Transverse colon (tissue), 4 donors: ENCODE measurements around the gene ARHGAP30.

Source experiments
- CTCF ChIP-seq, 5 experiments: fragments of 200-600 bp in 3 of 5; fragments of 450-650 bp in 2 of 5; sonication (generic) in 3 of 5; IDR thresholded peaks; 1 replicate in 2 of 5; 2 replicates in 3 of 5; pipeline ENCODE4 v1.5.1; 2016 to 2017; ENCODE audit warnings: antibody characterized with exemption in 5 of 5, inconsistent platforms in 3 of 5, mild to moderate bottlenecking in 2 of 5, moderate library complexity in 1 of 5
- EP300 ChIP-seq: sonication (generic); formaldehyde crosslinking; IDR thresholded peaks from one replicate; pipeline ENCODE4 v1.6.1; 2017; ENCODE audit warnings: antibody characterized with exemption, low read depth
- POLR2A ChIP-seq: fragments of 450-650 bp; IDR thresholded peaks from one replicate; pipeline ENCODE4 v1.6.1; 2016; ENCODE audit warnings: antibody characterized with exemption, mild to moderate bottlenecking, moderate library complexity
- POLR2AphosphoS5 ChIP-seq, 3 donors: sonication (generic); formaldehyde crosslinking; IDR thresholded peaks; one replicate each; pipeline ENCODE4 v1.6.1; 2016; ENCODE audit warnings: antibody characterized with exemption in 3 of 3

DNA sequence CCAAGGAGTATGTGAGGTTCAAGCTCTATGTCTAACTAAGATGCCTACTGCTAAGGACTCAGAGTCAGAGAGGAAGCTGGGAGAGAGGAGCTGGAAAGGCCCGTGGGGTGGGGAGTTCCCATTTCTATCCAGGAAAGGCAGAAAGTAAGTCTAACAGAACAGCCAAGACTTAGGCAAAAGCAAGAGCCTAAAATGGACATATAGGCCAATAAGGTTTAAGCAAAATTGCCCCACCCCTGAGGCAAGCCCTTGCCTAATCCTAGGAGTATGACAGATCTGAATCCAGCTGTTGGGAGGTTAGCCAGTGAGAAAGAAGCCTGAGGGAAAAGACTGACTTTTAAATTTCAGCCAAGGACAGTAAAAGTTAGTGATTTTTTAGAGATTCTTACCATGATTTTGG is 26.8 kb upstream of the ARHGAP30 start:
- TF ChIP-seq POLR2A, result no peak
- TF ChIP-seq EP300, result no peak
- no peak for TF ChIP-seq CTCF (IDR thresholded peaks at IDR 0.05)
- TF ChIP-seq POLR2AphosphoS5 (IDR thresholded peaks at IDR 0.05), result no peak
